ENCODE measurements around the gene DTNB.
"Not testable (repeated sequence)": the region's sequence is repeated elsewhere in the genome, so short reads cannot be mapped to it uniquely, and the experiment has no call there.

DTNB gene

GRCh38 chr2:25544445-25544844, 128.9 kb downstream of the DTNB start:
- no peak for TF ChIP-seq ZNF274 (IDR thresholded peaks at IDR 0.05; ENCODE audit: low read depth, low read length)
- no peak overlapping the region for H3K4me3 ChIP-seq (ENCODE audit: low read length)

GRCh38 chr2:25543939-25544338, 129.4 kb downstream of the DTNB start:
- no peak overlapping the region for H3K4me3 ChIP-seq (ENCODE audit: low read length)
- TF ChIP-seq ZNF274 (IDR thresholded peaks at IDR 0.05; ENCODE audit: low read depth, low read length) = no peak

DNA sequence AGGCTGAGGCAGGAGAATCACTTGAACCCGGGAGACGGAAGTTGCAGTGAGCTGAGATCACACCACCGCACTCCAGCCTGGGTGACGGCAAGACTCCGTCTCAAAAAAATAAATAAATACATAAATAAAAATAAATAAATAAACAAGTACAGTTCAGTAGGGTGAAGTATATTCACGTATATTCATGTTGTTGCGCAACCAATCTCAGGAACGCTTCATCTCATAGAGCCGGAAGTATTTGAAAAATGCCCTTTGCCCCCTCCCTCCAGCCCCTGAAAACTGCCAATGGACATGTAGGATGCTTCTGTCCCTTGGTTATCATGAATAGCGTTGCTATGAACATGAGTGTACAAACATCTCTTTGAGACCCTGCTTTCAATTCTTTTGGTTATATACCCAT, 132.0 kb downstream of the DTNB start:
- no peak overlapping the region for H3K4me3 ChIP-seq (ENCODE audit: low read length)
- TF ChIP-seq ZNF274 (IDR thresholded peaks at IDR 0.05; ENCODE audit: low read depth, low read length) = no peak

- no peak for TF ChIP-seq ZNF274 (IDR thresholded peaks at IDR 0.05; ENCODE audit: low read depth, low read length)
Measured at GRCh38 chr2:25539136-25539535, 134.2 kb downstream of the DTNB start.

GRCh38 chr2:25537526-25537925, 135.9 kb downstream of the DTNB start:
- no peak for TF ChIP-seq ZNF274 (IDR thresholded peaks at IDR 0.05; ENCODE audit: low read depth, low read length)
- H3K4me3 ChIP-seq (ENCODE audit: low read length) = no peak overlapping the region

More at GRCh38 chr2:25539136-25539535, 134.2 kb downstream of the DTNB start:
- no peak overlapping the region for H3K4me3 ChIP-seq (ENCODE audit: low read length)

GRCh38 chr2:25535411-25536289, 137.7 kb downstream of the DTNB start:
- H3K4me3 ChIP-seq (ENCODE audit: low read length) = not testable (repeated sequence)

DNA sequence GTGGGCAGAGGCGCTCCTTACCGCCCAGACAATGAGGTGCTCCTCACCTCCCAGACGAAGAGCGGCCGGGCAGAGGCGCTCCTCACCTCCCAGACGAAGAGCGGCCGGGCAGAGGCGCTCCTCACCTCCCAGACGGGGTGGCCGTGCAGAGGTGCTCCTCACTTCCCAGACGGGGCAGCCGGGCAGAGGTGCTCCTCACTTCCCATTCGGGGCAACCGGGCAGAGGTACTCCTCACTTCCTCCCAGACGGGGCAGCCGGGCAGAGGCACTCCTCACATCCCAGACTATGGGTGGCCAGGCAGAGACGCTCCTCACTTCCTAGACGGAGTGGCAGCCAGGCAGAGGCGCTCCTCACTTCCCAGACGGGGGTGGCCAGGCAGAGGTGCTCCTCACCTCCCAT, 138.4 kb downstream of the DTNB start:
- not testable (repeated sequence) for H3K4me3 ChIP-seq (ENCODE audit: low read length)

DNA sequence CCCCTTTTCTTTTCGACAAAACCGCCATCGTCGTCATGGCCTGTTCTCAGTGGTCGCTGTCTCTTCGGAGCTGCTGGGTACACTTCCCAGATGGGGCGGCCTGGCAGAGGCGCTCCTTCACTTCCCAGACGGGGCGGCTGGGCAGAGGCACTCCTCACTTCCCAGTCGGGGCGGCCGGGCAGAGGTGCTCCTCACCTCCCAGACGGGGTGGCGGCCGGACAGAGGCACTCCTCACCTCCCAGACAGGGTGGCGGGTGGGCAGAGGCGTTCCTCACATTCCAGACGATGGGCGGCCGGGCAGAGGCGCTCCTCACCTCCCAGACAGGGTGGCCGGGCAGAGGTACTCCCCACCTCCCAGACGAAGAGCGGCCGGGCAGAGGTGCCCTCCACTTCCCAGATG, 138.9 kb downstream of the DTNB start:
- H3K4me3 ChIP-seq (ENCODE audit: low read length) = no peak overlapping the region
- no peak for TF ChIP-seq ZNF274 (IDR thresholded peaks at IDR 0.05; ENCODE audit: low read depth, low read length)

DNA sequence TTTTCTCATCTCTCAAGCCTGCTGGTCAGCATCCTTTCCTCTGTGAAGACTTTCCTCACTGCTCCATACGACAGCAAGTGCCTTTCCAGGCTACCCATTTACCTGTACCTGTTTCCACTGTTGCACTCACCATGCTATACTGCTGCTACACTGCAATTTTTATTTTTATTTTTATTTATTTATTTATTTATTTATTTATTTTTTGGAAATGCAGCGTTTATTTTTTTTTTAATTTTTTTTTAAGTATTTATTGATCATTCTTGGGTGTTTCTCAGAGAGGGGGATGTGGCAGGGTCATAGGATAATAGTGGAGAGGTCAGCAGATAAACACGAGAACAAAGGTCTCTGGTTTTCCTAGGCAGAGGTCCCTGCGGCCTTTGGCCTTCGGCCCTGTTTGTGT, 139.6 kb downstream of the DTNB start:
- not testable (repeated sequence) for H3K4me3 ChIP-seq (ENCODE audit: low read length)

DNA sequence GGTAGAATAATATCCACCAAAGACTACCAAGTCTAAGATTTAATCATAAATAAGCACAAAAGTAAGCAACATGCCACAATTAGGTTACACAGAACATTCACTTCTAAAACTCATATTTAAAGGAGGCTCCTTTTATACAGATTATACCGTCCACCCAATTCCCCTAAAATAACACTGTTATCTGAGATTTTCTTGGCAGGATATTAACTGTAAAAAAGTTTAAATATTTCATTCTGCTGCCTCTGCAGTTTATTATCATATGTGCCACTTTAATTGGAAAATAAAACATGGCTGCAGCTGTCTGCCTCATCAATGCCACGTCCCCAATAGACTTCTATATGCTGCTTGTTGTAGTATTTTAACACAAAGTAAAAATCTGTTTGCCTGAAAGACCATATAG, 140.9 kb downstream of the DTNB start:
- TF ChIP-seq ZNF274 (IDR thresholded peaks at IDR 0.05; ENCODE audit: low read depth, low read length) = no peak
- H3K4me3 ChIP-seq (ENCODE audit: low read length) = no peak overlapping the region

DNA sequence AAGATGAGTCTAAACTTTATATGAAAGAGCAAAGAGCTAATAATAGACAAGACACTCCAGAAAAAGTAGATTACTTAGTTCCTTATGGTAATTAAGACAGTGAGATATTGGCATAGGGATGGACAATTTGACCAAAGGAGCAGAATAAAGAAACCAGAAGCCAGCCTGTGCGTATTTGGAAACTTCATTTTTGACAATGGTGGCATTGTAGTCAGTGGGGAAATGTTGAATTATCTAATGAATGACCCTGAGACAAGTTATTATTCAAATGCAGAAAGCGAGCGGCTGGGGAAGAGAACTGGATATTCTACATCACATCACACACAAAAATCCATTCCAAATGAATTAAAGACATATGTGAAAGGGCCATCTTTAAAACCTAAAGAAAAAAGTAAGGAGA, 144.3 kb downstream of the DTNB start:
- no peak for TF ChIP-seq ZNF274 (IDR thresholded peaks at IDR 0.05; ENCODE audit: low read depth, low read length)
- H3K4me3 ChIP-seq (ENCODE audit: low read length) = no peak overlapping the region

- TF ChIP-seq ZNF274 (IDR thresholded peaks at IDR 0.05; ENCODE audit: low read depth, low read length) = no peak
- H3K4me3 ChIP-seq (ENCODE audit: low read length) = no peak overlapping the region
Measured at GRCh38 chr2:25528173-25528572, 145.2 kb downstream of the DTNB start.

- H3K4me3 ChIP-seq (ENCODE audit: low read length) = no peak overlapping the region
- no peak for TF ChIP-seq ZNF274 (IDR thresholded peaks at IDR 0.05; ENCODE audit: low read depth, low read length)
Measured at GRCh38 chr2:25524507-25524906, 148.9 kb downstream of the DTNB start.

DNA sequence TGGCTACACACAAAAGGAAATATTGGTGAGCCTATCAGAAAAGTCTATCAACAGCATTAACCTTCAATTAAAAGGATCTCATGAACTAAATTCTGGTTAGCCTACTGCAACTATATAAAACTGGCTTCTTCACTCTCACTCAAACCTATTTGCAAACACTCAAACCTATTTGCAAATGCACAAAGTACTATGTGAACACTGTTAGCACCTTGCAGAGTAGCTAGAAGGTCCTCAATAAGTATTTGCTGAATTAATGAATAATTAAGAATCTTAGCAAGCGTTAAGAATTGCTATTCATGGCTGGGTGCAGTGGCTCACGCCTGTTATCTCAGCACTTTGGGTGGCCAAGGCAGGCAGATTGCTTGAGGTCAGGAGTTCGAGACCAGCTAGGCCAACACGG, 150.3 kb downstream of the DTNB start:
- no peak overlapping the region for H3K4me3 ChIP-seq (ENCODE audit: low read length)
- TF ChIP-seq ZNF274 (IDR thresholded peaks at IDR 0.05; ENCODE audit: low read depth, low read length) = no peak

GRCh38 chr2:25521665-25522387, 151.6 kb downstream of the DTNB start:
- no peak for TF ChIP-seq ZNF274 (IDR thresholded peaks at IDR 0.05; ENCODE audit: low read depth, low read length)
- no peak overlapping the region for H3K4me3 ChIP-seq (ENCODE audit: low read length)
